Measurements from ENCODE around the gene MT1G. TPM values are rescaled to one million over a fixed set of nuclear protein-coding genes. Genes with fewer than 3 reads are reported as not detected.

MT1G gene
- total RNA-seq, 4 donors from 2014 or later: 41.1 to 87.7 (median 49.2) TPM; not detected in 1

DNA sequence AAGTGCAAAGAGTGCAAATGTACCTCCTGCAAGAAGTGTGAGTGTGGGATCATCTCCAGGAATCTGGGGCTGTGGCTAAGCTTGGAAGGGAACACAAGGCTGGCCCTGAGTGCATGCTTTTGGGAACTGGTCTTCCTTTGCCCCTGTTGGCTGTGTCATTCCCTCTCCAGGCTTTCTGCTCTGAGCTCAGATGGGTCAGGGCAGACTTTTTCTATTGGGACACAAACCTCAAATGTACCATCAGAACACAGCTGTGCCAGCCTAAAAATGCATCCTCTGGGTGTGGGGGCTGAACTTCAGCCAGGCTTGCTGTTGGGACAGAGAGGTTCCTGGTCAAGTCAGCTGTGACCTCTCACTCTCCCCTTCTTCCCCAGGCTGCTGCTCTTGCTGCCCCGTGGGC, 15.3 kb downstream of the MT1G start:
- TF ChIP-seq EP300 (IDR thresholded peaks at IDR 0.05) (no peak), POLR2A (IDR thresholded peaks at IDR 0.05) (no peak)
- TF ChIP-seq, protein P1, sequence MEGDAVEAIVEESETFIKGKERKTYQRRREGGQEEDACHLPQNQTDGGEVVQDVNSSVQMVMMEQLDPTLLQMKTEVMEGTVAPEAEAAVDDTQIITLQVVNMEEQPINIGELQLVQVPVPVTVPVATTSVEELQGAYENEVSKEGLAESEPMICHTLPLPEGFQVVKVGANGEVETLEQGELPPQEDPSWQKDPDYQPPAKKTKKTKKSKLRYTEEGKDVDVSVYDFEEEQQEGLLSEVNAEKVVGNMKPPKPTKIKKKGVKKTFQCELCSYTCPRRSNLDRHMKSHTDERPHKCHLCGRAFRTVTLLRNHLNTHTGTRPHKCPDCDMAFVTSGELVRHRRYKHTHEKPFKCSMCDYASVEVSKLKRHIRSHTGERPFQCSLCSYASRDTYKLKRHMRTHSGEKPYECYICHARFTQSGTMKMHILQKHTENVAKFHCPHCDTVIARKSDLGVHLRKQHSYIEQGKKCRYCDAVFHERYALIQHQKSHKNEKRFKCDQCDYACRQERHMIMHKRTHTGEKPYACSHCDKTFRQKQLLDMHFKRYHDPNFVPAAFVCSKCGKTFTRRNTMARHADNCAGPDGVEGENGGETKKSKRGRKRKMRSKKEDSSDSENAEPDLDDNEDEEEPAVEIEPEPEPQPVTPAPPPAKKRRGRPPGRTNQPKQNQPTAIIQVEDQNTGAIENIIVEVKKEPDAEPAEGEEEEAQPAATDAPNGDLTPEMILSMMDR (IDR thresholded peaks at IDR 0.05): no peak
- Histone ChIP-seq H3K4me3 (no peak overlapping the region), H3K9me3 (no peaks in the 10 kb centered on the region), H3K27me3 (peaks cover 0 to 14% of the 10 kb centered on the region in 2 donors), H3K4me1 (peaks cover 0 to 6% (median 1%) of the 10 kb centered on the region in 4 donors), H3K27ac (no peak overlapping the region), H3K36me3 (no peaks in the 10 kb centered on the region)
- DNase-seq (ENCODE audit: low spot score in 2 of 2): no peak
- 44 to 75% methylated on average over 1 of the region's 1 CpG for WGBS, 2 donors

DNA sequence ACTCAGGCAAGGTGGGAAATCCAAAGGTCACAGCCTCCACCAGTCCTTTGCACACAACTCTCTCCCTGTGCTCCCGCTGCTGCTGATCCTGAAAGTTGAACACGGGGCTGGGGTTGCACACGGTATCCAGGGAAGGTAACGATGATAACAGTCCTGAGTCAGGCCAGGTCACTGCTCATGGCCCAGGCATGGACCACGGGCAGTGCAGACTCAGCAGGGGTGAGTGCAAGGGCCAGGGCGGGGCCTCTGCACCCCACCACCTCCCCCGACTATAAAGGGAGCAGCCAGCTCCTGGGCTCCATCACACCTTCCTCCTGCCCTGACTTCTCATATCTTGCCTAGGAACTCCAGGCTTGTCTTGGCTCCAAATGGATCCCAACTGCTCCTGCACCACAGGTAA, 16.3 kb downstream of the MT1G start, which contains the start of gene MT1B:
MT1B (plus strand) TSS at position 301 of the 400 bp plus-strand sequence; CDS start at position 369, 68 bp downstream.
- TF ChIP-seq, protein P1 (IDR thresholded peaks at IDR 0.05): no peak
- WGBS, 2 donors: 57 to 76% methylated on average over 6 to 7 of the region's 7 CpGs
- no peak within 1 kb of the TSS for H3K27ac ChIP-seq
- H3K27me3 ChIP-seq: peaks cover 0 to 18% of the 10 kb centered on the region in 2 donors
- H3K36me3 ChIP-seq: no peaks in the 10 kb centered on the region
- no peak for DNase-seq (ENCODE audit: low spot score in 2 of 2)
- no peaks in the 10 kb centered on the region for H3K9me3 ChIP-seq
- no peaks in the 10 kb centered on the region for H3K4me1 ChIP-seq
- no peak within 1 kb of the TSS for H3K4me3 ChIP-seq

DNA sequence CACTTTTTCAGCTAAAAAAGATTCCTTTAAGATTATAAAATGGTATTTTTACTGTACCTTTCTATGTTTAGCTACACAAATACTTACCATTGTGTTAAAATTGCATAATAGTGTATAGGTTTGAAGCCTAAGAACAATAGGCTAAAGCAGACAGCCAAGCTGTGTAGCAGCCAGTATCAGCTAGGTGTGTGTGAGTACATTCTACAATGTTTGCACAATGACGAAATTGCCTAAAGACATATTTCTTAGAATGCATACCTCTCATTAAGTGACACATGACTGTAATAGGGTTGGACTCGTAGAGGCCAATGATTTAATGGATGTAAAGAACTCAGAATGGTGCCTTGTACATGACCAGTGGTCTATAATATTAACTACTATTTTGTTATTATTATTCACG, 18.0 kb downstream of the MT1G start:
- no peak overlapping the region for H3K4me3 ChIP-seq
- H3K9me3 ChIP-seq: no peaks in the 10 kb centered on the region
- TF ChIP-seq EP300 (IDR thresholded peaks at IDR 0.05) (no peak), POLR2A (IDR thresholded peaks at IDR 0.05) (no peak)
- TF ChIP-seq, protein P1 (IDR thresholded peaks at IDR 0.05): no peak
- WGBS, 2 donors: 78 to 83% methylated on average over 3 of the region's 3 CpGs
- no peak for DNase-seq (ENCODE audit: low spot score in 2 of 2)
- no peak overlapping the region for H3K27ac ChIP-seq
- H3K36me3 ChIP-seq: no peaks in the 10 kb centered on the region
- no peaks in the 10 kb centered on the region for H3K4me1 ChIP-seq
- H3K27me3 ChIP-seq: peaks cover 0 to 22% of the 10 kb centered on the region in 2 donors

DNA sequence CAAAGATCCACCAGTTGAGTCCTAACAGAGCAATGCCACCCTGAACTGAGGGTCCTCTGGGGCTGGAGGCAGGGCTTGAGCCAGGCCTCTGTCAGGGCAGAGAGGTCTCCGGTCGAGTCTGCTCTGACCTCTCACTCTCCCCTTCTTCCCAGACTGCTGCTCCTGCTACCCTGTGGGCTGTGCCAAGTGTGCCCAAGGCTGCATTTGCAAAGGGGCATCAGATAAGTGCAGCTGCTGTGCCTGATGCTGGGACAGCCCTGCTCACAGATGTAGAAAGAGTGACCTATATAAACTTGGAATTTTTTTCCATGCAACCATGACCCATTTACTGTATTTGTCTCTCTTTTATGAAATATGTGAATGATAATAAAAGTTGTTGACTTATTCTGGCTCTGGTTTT, 18.6 kb downstream of the MT1G start:
- Histone ChIP-seq H3K27me3 (peaks cover 0 to 23% of the 10 kb centered on the region in 2 donors), H3K27ac (no peak overlapping the region), H3K36me3 (no peaks in the 10 kb centered on the region), H3K4me3 (no peak overlapping the region), H3K4me1 (no peaks in the 10 kb centered on the region), H3K9me3 (no peaks in the 10 kb centered on the region)
- TF ChIP-seq, protein P1 (IDR thresholded peaks at IDR 0.05): no peak
- TF ChIP-seq EP300 (IDR thresholded peaks at IDR 0.05) (no peak), POLR2A (IDR thresholded peaks at IDR 0.05) (no peak)
- no peak for DNase-seq (ENCODE audit: low spot score in 2 of 2)
- WGBS, 2 donors: 67 to 83% methylated on average over 2 of the region's 2 CpGs

DNA sequence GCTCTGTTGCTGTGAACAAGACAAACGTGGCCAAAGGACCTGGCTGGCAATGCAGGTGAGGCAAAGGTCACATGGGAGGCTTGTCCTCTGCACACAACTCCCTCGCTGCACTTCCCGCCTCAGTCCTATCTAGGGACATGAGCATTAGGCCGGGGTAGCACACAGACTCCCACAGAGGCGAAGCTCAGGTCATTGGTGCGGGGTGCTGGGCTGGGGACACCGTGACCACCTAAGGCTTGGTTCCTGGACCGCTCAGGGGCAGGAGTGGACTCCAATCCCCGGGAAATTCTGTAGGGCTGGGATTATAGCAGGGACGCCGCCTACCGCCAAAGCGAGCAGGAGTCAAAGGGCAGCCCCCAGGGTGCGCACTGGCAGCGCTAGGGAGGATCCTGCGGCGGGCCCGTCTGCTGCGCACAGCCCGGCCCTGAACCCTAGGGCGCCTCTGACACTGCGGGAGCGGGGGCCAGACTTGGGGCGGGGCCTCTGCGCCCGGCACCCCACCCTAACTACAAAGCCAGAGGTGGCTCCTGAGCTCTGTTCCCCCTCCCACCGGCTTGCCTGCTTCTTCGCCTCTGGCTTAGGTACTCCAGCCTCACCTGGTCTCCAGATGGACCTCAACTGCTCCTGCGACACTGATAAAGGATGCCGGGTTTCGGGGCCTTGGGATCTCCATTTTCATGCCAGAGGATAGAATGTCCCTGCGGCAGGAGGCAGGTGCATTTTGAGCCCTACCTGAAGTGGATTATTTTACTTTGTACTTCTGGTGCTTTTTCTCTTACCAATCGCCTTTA, 20.0 kb downstream of the MT1G start:
- H3K9me3 ChIP-seq: no peaks in the 10 kb centered on the region
- DNase-seq (ENCODE audit: low spot score in 2 of 2): no peak
- 32 to 39% methylated on average over 25 to 29 of the region's 33 CpGs for WGBS, 2 donors
- H3K4me1 ChIP-seq: peaks cover 0 to 13% (median 10%) of the 10 kb centered on the region in 4 donors
- H3K4me3 ChIP-seq: no peak overlapping the region
- H3K27ac ChIP-seq: no peak overlapping the region
- TF ChIP-seq EP300 (IDR thresholded peaks at IDR 0.05) (no peak), POLR2A (IDR thresholded peaks at IDR 0.05) (no peak)
- H3K36me3 ChIP-seq: no peaks in the 10 kb centered on the region
- H3K27me3 ChIP-seq: peaks cover 0 to 27% of the 10 kb centered on the region in 2 donors
